Measurements from ENCODE around the gene CCNB2. TPM values are rescaled to one million over a fixed set of nuclear protein-coding genes. Genes with fewer than 3 reads are reported as not detected.

CCNB2 gene
- total RNA-seq: 21.4 and 93.1 TPM in 2 replicates

DNA sequence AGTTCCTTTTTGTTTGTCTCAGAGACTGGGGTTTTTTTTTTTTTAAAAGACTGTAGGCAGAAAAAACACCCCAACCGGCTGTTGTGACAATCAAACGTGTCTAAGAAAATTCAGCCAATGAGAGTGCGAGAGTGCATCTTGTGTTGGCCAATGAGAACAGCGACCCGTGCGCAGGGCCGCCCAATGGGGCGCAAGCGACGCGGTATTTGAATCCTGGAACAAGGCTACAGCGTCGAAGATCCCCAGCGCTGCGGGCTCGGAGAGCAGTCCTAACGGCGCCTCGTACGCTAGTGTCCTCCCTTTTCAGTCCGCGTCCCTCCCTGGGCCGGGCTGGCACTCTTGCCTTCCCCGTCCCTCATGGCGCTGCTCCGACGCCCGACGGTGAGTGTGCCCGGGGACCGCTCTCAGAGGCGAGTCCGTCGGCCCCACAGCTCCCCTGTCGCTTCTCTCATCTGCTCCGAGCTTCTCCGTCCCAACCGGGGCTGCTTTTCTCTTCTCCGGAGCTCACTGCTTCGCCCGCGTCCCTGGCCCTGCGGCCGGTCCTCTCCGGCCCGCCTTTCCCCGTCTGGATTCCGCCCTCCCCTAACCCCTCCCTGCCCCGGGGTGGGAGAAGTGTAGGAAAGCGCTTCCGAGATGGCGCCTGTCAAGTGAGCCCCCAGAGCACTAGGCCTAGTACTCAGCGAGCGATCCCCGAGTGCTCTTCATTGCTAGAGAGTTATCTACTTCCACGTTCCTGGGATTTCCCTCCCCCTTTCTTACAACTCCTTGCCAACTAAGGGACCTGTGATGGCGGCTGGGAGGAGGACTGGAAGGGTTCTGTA lies at the start of gene CCNB2:
Gene CCNB2 (plus strand): TSS at position 235 of the 821 bp plus-strand sequence. CDS start 123 bp downstream, at position 358.

Other genes with a start within 250 kb of the CCNB2 start
- 80.7 and 99.8 TPM in 2 replicates for gene SLTM, start 171.5 kb upstream of the CCNB2 start, total RNA-seq
- 14.2 and 14.9 TPM in 2 replicates for gene RNF111, start 117.5 kb upstream of the CCNB2 start, total RNA-seq
- gene LDHAL6B, start 101.7 kb downstream of the CCNB2 start, total RNA-seq: under 0.01 TPM in 1 of 2 replicates, not detected in the other